MM.1S (cell line): ENCODE results near the gene CCDC91.

Source experiments
- DNase-seq: peaks from one replicate; pipeline ENCODE4 v3.0.0-alpha.2; 2015
- H2AFZ ChIP-seq: fragments of 300-600 bp; sonication (generic); 2 replicates; pipeline ENCODE4 v1.6.0; 2016; ENCODE audit warnings: antibody characterized with exemption, low read length
- H3F3A ChIP-seq: fragments of 300-600 bp; sonication (generic); 2 replicates; pipeline ENCODE4 v1.6.1; 2016; ENCODE audit warnings: mild to moderate bottlenecking, antibody characterized with exemption, low read length, moderate library complexity, mixed read lengths; ENCODE audit not compliant: insufficient read depth
- H3K27ac ChIP-seq: fragments of 300-600 bp; sonication (generic); 2 replicates; pipeline ENCODE4 v1.5.1; 2016; ENCODE audit warnings: mild to moderate bottlenecking, low read length
- H3K27me3 ChIP-seq: fragments of 300-600 bp; sonication (generic); replicated peaks from 2 replicates; pipeline ENCODE4 v1.6.0; 2016; ENCODE audit warnings: low read length; ENCODE audit not compliant: insufficient read depth
- H3K36me3 ChIP-seq: fragments of 300-600 bp; sonication (generic); replicated peaks from 2 replicates; pipeline ENCODE4 v1.6.1; 2016; ENCODE audit warnings: mild to moderate bottlenecking, low read length, mixed read lengths; ENCODE audit not compliant: insufficient read depth
- H3K4me1 ChIP-seq: fragments of 300-600 bp; sonication (generic); 2 replicates; pipeline ENCODE4 v1.6.1; 2016; ENCODE audit warnings: low read length, mixed read lengths
- H3K4me2 ChIP-seq: fragments of 300-600 bp; sonication (generic); 2 replicates; pipeline ENCODE4 v1.6.0; 2016; ENCODE audit warnings: low read depth, low read length
- H3K4me3 ChIP-seq: fragments of 300-600 bp; sonication (generic); 2 replicates; pipeline ENCODE4 v1.5.1; 2016; ENCODE audit warnings: low read length, mixed read lengths
- H3K79me2 ChIP-seq: fragments of 300-600 bp; sonication (generic); 2 replicates; pipeline ENCODE4 v1.6.1; 2016; ENCODE audit warnings: mixed run types, low read length, mixed read lengths
- H3K9ac ChIP-seq: fragments of 300-600 bp; sonication (generic); 2 replicates; pipeline ENCODE4 v1.6.1; 2016; ENCODE audit warnings: low read length, mixed read lengths
- H3K9me2 ChIP-seq: fragments of 300-600 bp; sonication (generic); replicated peaks from 2 replicates; pipeline ENCODE4 v1.6.1; 2016; ENCODE audit warnings: mild to moderate bottlenecking, low read length, mixed read lengths; ENCODE audit not compliant: insufficient read depth
- H3K9me3 ChIP-seq: fragments of 300-600 bp; sonication (generic); replicated peaks from 2 replicates; pipeline ENCODE4 v1.6.1; 2016; ENCODE audit warnings: mild to moderate bottlenecking, low read length, mixed read lengths; ENCODE audit not compliant: insufficient read depth
- H4K20me1 ChIP-seq: fragments of 300-600 bp; sonication (generic); 2 replicates; pipeline ENCODE4 v1.6.1; 2016; ENCODE audit warnings: mild to moderate bottlenecking, low read length, moderate library complexity, mixed read lengths; ENCODE audit not compliant: insufficient read depth
- CTCF ChIP-seq: fragments of 300-600 bp; sonication (generic); IDR thresholded peaks from 2 replicates; pipeline ENCODE4 v1.5.1; 2016; ENCODE audit warnings: antibody characterized with exemption, low read length, mixed read lengths
- EZH2 ChIP-seq: fragments of 300-600 bp; sonication (generic); optimal IDR thresholded peaks from 2 replicates; pipeline ENCODE3; 2017; ENCODE audit warnings: low read depth, mild to moderate bottlenecking, antibody characterized with exemption, low read length, mixed read lengths
- EZH2phosphoT487 ChIP-seq: fragments of 300-600 bp; sonication (generic); IDR thresholded peaks from 2 replicates; pipeline ENCODE4 v1.6.1; 2018; ENCODE audit warnings: antibody characterized with exemption, low read length

The CCDC91 gene

GRCh38 chr12:28479683-28480082, 289.4 kb downstream of the CCDC91 start:
- Histone ChIP-seq H2AFZ (no peak overlapping the region), H3K27ac (no peak overlapping the region), H3F3A (no peaks in the 10 kb centered on the region), H3K4me1 (no peaks in the 10 kb centered on the region), H3K27me3 (no peaks in the 10 kb centered on the region), H3K9me3 (no peaks in the 10 kb centered on the region), H3K9me2 (no peaks in the 10 kb centered on the region), H3K36me3 (no peaks in the 10 kb centered on the region), H4K20me1 (no peaks in the 10 kb centered on the region), H3K9ac (no peak overlapping the region), H3K79me2 (no peaks in the 10 kb centered on the region), H3K4me3 (no peak overlapping the region), H3K4me2 (no peak overlapping the region)
- TF ChIP-seq EZH2phosphoT487 = no peak
- TF ChIP-seq CTCF = no peak
- no peak for TF ChIP-seq EZH2
- DNase-seq = no peak

DNA sequence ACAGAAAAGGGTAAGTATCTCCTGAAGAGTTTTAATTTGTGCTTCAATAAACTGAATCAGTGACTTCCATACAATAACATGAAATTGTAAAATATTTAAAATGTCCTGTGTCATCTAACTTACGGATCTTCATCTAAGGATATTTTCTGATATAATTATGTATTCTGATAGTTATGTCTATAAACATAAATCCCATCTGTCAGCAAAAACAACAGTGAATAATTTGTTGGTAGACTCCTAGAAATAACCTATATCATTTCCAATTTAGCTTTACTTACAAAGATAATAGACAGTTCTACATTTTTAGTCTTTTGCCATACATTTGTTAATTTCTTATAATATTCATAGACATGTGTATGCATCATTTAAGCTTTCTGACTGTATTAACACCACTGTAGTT, 293.9 kb downstream of the CCDC91 start:
- Histone ChIP-seq H3K4me3 (no peak overlapping the region), H2AFZ (no peak overlapping the region), H3K9me3 (no peaks in the 10 kb centered on the region), H3K4me2 (no peak overlapping the region), H3K9me2 (no peaks in the 10 kb centered on the region), H3K4me1 (no peaks in the 10 kb centered on the region), H3F3A (no peaks in the 10 kb centered on the region), H4K20me1 (no peaks in the 10 kb centered on the region), H3K36me3 (no peaks in the 10 kb centered on the region), H3K27me3 (no peaks in the 10 kb centered on the region), H3K79me2 (no peaks in the 10 kb centered on the region), H3K9ac (no peak overlapping the region), H3K27ac (no peak overlapping the region)
- DNase-seq = no peak
- TF ChIP-seq EZH2phosphoT487 (no peak), EZH2 (no peak), CTCF (no peak)

DNA sequence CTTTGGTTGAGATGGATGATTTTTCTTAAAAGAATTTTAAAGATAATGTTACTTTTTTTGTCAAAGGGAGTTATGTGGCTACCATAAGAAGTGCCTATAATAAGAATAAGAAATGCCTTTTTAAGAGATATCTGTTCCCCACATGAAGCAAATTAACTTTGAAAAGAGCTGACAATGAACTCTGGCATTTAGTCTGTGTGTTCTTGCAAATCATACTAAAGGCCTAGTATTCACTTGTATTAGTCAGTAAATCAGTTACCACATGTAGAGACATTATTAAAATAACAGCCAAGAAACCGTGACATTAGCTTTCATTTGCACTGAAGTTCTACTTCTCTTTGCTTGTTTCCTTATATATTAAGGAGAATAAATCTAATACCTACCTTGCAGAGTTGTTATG, 296.3 kb downstream of the CCDC91 start:
- Histone ChIP-seq H3K36me3 (no peaks in the 10 kb centered on the region), H3K4me3 (no peak overlapping the region), H3K4me2 (no peak overlapping the region), H3K27ac (no peak overlapping the region), H3F3A (no peaks in the 10 kb centered on the region), H3K9me3 (no peaks in the 10 kb centered on the region), H4K20me1 (no peaks in the 10 kb centered on the region), H3K79me2 (no peaks in the 10 kb centered on the region), H3K27me3 (no peaks in the 10 kb centered on the region), H2AFZ (no peak overlapping the region), H3K4me1 (no peaks in the 10 kb centered on the region), H3K9ac (no peak overlapping the region), H3K9me2 (no peaks in the 10 kb centered on the region)
- TF ChIP-seq EZH2 (no peak), EZH2phosphoT487 (no peak), CTCF (no peak)
- no peak for DNase-seq

- no peak for DNase-seq
- no peak for TF ChIP-seq EZH2phosphoT487
- no peak for TF ChIP-seq CTCF
- TF ChIP-seq EZH2 = no peak
- no peaks in the 10 kb centered on the region for H3K79me2 ChIP-seq
- no peak overlapping the region for H3K4me3 ChIP-seq
- no peak overlapping the region for H2AFZ ChIP-seq
- H3K4me2 ChIP-seq = no peak overlapping the region
- no peaks in the 10 kb centered on the region for H3K4me1 ChIP-seq
- no peak overlapping the region for H3K9ac ChIP-seq
- no peak overlapping the region for H3K27ac ChIP-seq
- no peaks in the 10 kb centered on the region for H3K36me3 ChIP-seq
- no peaks in the 10 kb centered on the region for H3K9me2 ChIP-seq
- no peaks in the 10 kb centered on the region for H3K27me3 ChIP-seq
- H4K20me1 ChIP-seq = no peaks in the 10 kb centered on the region
- no peaks in the 10 kb centered on the region for H3F3A ChIP-seq
- H3K9me3 ChIP-seq = no peaks in the 10 kb centered on the region
Observed at GRCh38 chr12:28489246-28489645, 299.0 kb downstream of the CCDC91 start.
